ENCODE data around the gene ZSCAN20. TPM values are rescaled to one million over a fixed set of nuclear protein-coding genes. Genes with fewer than 3 reads are reported as not detected.

The ZSCAN20 gene
- total RNA-seq, 1 experiment from 2014 or later: 9.0 TPM

DNA sequence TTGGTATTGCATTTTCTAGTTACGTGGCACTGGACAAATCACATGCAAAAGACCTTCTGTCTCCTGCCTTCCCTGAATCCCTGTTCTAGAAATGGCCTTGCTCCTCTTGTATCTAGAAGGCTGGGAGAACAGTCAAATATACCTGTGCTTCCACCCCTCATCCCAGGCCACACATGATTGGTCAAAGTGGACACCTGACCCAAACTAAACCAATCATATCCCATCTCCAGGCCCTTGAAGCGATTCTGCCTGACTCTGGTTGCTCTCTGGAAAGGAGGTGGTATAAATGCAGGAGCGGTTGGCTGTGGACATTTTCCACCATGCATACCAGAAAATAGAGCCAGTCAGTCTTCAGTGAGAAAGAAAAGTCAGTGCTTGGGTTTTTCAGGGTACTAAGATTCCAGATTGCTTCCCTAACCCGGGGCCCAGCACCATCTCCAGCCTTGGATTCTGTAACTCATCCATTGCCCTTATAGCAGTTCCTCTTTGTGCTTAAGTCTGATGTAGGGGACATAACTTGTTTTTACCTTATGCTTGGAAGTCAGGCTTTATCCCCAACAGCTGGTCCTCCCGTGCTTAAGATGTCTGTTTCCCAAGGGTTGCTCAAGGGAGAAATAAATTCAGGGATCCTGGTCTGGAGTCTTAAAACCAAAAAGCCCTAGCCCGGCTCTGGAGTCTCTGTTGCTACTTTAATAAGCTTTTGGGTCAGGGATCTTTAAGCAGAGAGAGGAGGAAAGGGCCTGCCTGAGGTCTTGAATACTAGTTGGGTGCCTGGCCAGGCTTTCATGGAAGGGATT is 33.9 kb upstream of the ZSCAN20 start:
- Histone ChIP-seq H4K20me1 (ENCODE audit: insufficient read depth) (no peaks in the 10 kb centered on the region), H3K36me3 (ENCODE audit: control insufficient read depth in 1 of 2, insufficient read depth in 2 of 2, low read length in 2 of 2) (no peaks in the 10 kb centered on the region), H3K79me2 (ENCODE audit: insufficient read depth, low read length) (no peaks in the 10 kb centered on the region), H3K27me3 (ENCODE audit: insufficient read depth, low read length) (no peaks in the 10 kb centered on the region), H3K4me1 (ENCODE audit: control insufficient read depth in 1 of 2, insufficient read depth in 2 of 2, low read length in 2 of 2) (peaks cover 75 to 100% of the 10 kb centered on the region in 2 experiments), H3K4me2 (ENCODE audit: low read length) (peak overlapping the region; percentile 59), H3K9me3 (ENCODE audit: control insufficient read depth in 1 of 2, insufficient read depth in 1 of 2, low read depth in 1 of 2, low read length in 2 of 2) (no peaks in the 10 kb centered on the region), H2AFZ (ENCODE audit: low read depth, low read length, poor library complexity, severe bottlenecking) (no peak overlapping the region), H3K9ac (ENCODE audit: low read length) (no peak overlapping the region), H3K27ac (ENCODE audit: low read depth, low read length) (no peak overlapping the region; the same call in 1 of the 2 replicates), H3K4me3 (replicated peaks in 1 of 2; ENCODE audit: low read depth in 1 of 2, low read length in 2 of 2) (no peak overlapping the region), H3K9me2 (ENCODE audit: insufficient read depth) (no peaks in the 10 kb centered on the region)
- DNase-seq (ENCODE audit: low read depth, low spot score) (no peak), ATAC-seq (no peak)
- no TSS peak for BruUV-seq (replicated peaks)
- TF ChIP-seq TCF7L2 (IDR thresholded peaks at IDR 0.05; ENCODE audit: borderline replicate concordance, extremely low read depth, insufficient read depth, insufficient read length) (peak; percentile 22), SRF (IDR thresholded peaks at IDR 0.05; ENCODE audit: low read depth) (no peak)
- intact Hi-C loops (cut with micrococcal nuclease): no loop called here
- ChIA-PET CTCF (interaction anchor here (1.4 kb wide), 1 partner anchor 16 kb away, joined by 3 read pairs; no protein-coding TSS in a partner anchor), POLR2A (interaction anchor here (2.0 kb wide), 1 partner anchor 8 kb away, joined by 7 read pairs; the partner anchor contains the start of gene PHC2), RAD21 (ENCODE audit: low non-redundant PET in 1 of 2, low total read pairs in 2 of 2, uncharacterized antibody in 2 of 2, unreplicated experiment in 2 of 2) (no interaction called here)

DNA sequence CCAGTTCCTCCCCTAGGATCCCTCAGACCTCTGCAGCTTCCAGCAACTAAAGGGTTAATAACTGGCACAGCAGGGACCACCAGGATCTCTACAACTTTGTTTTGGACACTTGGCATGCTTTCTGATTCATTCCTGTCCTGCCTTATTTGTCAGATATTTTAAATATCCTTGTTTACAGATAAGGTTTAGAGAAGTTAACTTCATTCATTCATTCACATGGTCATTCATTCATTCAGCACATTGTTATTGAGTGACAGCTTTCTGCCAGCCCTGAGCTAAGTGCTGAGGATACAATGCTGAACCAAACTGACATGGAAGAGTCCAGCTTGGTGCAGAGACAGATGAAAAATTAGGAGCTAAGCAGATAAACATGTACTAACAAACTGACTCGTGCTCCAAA is 32.8 kb upstream of the ZSCAN20 start:
- CTCF ChIA-PET: interaction anchor here (1.4 kb wide), 1 partner anchor 15 kb away, joined by 3 read pairs; no protein-coding TSS in a partner anchor
- Histone ChIP-seq H3K36me3 (ENCODE audit: control insufficient read depth in 1 of 2, insufficient read depth in 2 of 2, low read length in 2 of 2) (no peaks in the 10 kb centered on the region), H3K4me1 (ENCODE audit: control insufficient read depth in 1 of 2, insufficient read depth in 2 of 2, low read length in 2 of 2) (peaks cover 72 to 100% of the 10 kb centered on the region in 2 experiments), H3K79me2 (ENCODE audit: insufficient read depth, low read length) (no peaks in the 10 kb centered on the region), H3K27me3 (ENCODE audit: insufficient read depth, low read length) (no peaks in the 10 kb centered on the region), H3K9me2 (ENCODE audit: insufficient read depth) (no peaks in the 10 kb centered on the region), H2AFZ (ENCODE audit: low read depth, low read length, poor library complexity, severe bottlenecking) (no peak overlapping the region), H3K27ac (ENCODE audit: low read depth, low read length) (no peak overlapping the region), H3K4me3 (replicated peaks in 1 of 2; ENCODE audit: low read depth in 1 of 2, low read length in 2 of 2) (peak overlapping the region in 1 of 2 experiments; percentile 1; a peak in 2 of 4 replicates), H3K9me3 (ENCODE audit: control insufficient read depth in 1 of 2, insufficient read depth in 1 of 2, low read depth in 1 of 2, low read length in 2 of 2) (no peaks in the 10 kb centered on the region), H3K4me2 (ENCODE audit: low read length) (peak overlapping the region; percentile 46), H4K20me1 (ENCODE audit: insufficient read depth) (no peaks in the 10 kb centered on the region), H3K9ac (ENCODE audit: low read length) (peak overlapping the region; percentile 21; the same call in 1 of the 2 replicates)
- POLR2A ChIA-PET: interaction anchor here (2.0 kb wide), 1 partner anchor 9 kb away, joined by 7 read pairs; the partner anchor contains the start of gene PHC2
- BruUV-seq (replicated peaks): TSS peak; percentile 93
- ATAC-seq (no peak), DNase-seq (ENCODE audit: low read depth, low spot score) (no peak)
- intact Hi-C loops (cut with micrococcal nuclease): no loop called here
- TF ChIP-seq SIN3A (IDR thresholded peaks at IDR 0.05; ENCODE audit: low read depth): no peak
- no peak for TF ChIP-seq SRF (IDR thresholded peaks at IDR 0.05; ENCODE audit: low read depth)
- no peak for TF ChIP-seq YY1 (IDR thresholded peaks at IDR 0.05; ENCODE audit: extremely low read depth, insufficient replicate concordance, low read depth, low read length)
- no peak for TF ChIP-seq EZH2phosphoT487 (IDR thresholded peaks at IDR 0.05; ENCODE audit: borderline replicate concordance)
- no peak for TF ChIP-seq TCF7L2 (IDR thresholded peaks at IDR 0.05; ENCODE audit: borderline replicate concordance, extremely low read depth, insufficient read depth, insufficient read length)
- TF ChIP-seq ZNF274 (IDR thresholded peaks at IDR 0.05; ENCODE audit: low read depth, low read length): no peak
- no peak for TF ChIP-seq ZFX (IDR thresholded peaks at IDR 0.05)
- 0 out of 2 replicates have a peak, but pooled peaks have one; percentile 4 for TF ChIP-seq POLR2AphosphoS5 (IDR thresholded peaks at IDR 0.05; ENCODE audit: low read depth, low read length)
- RAD21 ChIA-PET (ENCODE audit: low non-redundant PET in 1 of 2, low total read pairs in 2 of 2, uncharacterized antibody in 2 of 2, unreplicated experiment in 2 of 2): interaction anchor here in 1 of 2 experiments (0.5 kb wide), 1 partner anchor 16 kb away, joined by 3 read pairs; no protein-coding TSS in a partner anchor

All from HCT116 (cell line).